Measurements from ENCODE around the gene GPR142. TPM values are rescaled to one million over a fixed set of nuclear protein-coding genes. Genes with fewer than 3 reads are reported as not detected.

The GPR142 gene
- total RNA-seq (2013; cell fraction: nucleolus; rRNA removed): not detected in 2 replicates
- total RNA-seq (2014; rRNA removed) (not detected in 2 replicates), total RNA-seq (2014; rRNA removed; fragmentation: Illumina TruSeq; extraction: Trizol) (not detected in 2 replicates), total RNA-seq (2021) (not detected in 2 replicates), polyA plus RNA-seq (2011; rRNA removed) (not detected in 2 replicates), polyA plus RNA-seq (2014; fragmentation: Illumina TruSeq; extraction: Trizol) (not detected in 2 replicates), polyA plus RNA-seq (2014; fragmentation: Nextera tagmentation; extraction: Ambion mirVana) (not detected), polyA plus RNA-seq (2014; rRNA removed) (not detected in 2 replicates), polyA plus RNA-seq (2016; fragmentation: Nextera tagmentation; extraction: Ambion mirVana) (not detected), polyA minus RNA-seq (2011; rRNA and poly(A)+ RNA removed) (not detected in 2 replicates), Bru-seq, nascent RNA (percentile 14 among the genes with signal in this experiment), BruChase-seq, experiment 1, labeled RNA remaining after a 6-hour chase (not detected), BruChase-seq, experiment 2, labeled RNA remaining after a 2-hour chase (not detected)
- not detected for polyA plus RNA-seq (2011; ENCODE audit: low read depth)
- polyA plus RNA-seq (2011; cell fraction: cytosol; rRNA removed): 0.08 TPM in 1 of 2 replicates, not detected in the other
- polyA plus RNA-seq (2011; cell fraction: nucleus; rRNA removed): not detected in 2 replicates
- not detected in 2 replicates for polyA plus RNA-seq (2012)
- polyA minus RNA-seq (2011; cell fraction: cytosol; rRNA and poly(A)+ RNA removed): not detected in 2 replicates
- polyA minus RNA-seq (2011; cell fraction: nucleus; rRNA and poly(A)+ RNA removed): not detected in 2 replicates
- long read RNA-seq, experiment 1: 0 reads
- long read RNA-seq, experiment 2: 0 reads

GRCh38 chr17:74367206-74367605 lies at the start of gene GPR142:
GPR142 (plus strand) TSS chr17:74367506; CDS start chr17:74369541, 2,035 bp downstream.
- no peak for ATAC-seq
- no peak within 1 kb of the TSS for H3K4me3 ChIP-seq
- RAD21 ChIA-PET (ENCODE audit: unreplicated experiment): interaction anchor here (0.9 to 6.1 kb wide), 12 partner anchors 11 to 236 kb away, joined by 3 to 83 read pairs (median 3); partner anchors contain the start of gene CD300LB
- BruUV-seq (replicated peaks): no TSS peak
- H3K4me2 ChIP-seq (ENCODE audit: control insufficient read depth, insufficient read depth): no peak within 1 kb of the TSS
- no peaks in the 10 kb centered on the region for H3K9me3 ChIP-seq (replicated peaks; ENCODE audit: control insufficient read depth, insufficient read depth, low read length)
- H3K27ac ChIP-seq (ENCODE audit: control insufficient read depth, insufficient read depth): no peak within 1 kb of the TSS
- SMC1A ChIA-PET (ENCODE audit: uncharacterized antibody, unreplicated experiment): interaction anchor here (0.7 to 5.8 kb wide), 10 partner anchors 12 to 168 kb away, joined by 3 to 47 read pairs (median 4); partner anchors contain the start of gene CD300LB
- no peak for DNase-seq (ENCODE audit: low read depth, low spot score)
- H4K20me1 ChIP-seq (ENCODE audit: control insufficient read depth, insufficient read depth): no peaks in the 10 kb centered on the region
- TF ChIP-seq ZBTB11 (CRISPR knock-in tag; IDR thresholded peaks at IDR 0.05) (no peak), TCF3 (IDR thresholded peaks at IDR 0.05; ENCODE audit: borderline replicate concordance, insufficient read depth, low read depth, low read length) (no peak), NR2F1 (conservative IDR thresholded peaks at IDR 0.05) (no peak), RELB (IDR thresholded peaks at IDR 0.05; ENCODE audit: low read depth) (no peak), TARDBP (IDR thresholded peaks at IDR 0.05; ENCODE audit: borderline replicate concordance) (no peak), ZNF207 (IDR thresholded peaks at IDR 0.05; ENCODE audit: borderline replicate concordance) (no peak), PAX8 (IDR thresholded peaks at IDR 0.05) (no peak), POLR2A (IDR thresholded peaks at IDR 0.05; ENCODE audit: low read depth, low read length) (no peak), NFXL1 (IDR thresholded peaks at IDR 0.05; ENCODE audit: borderline replicate concordance) (no peak)
- FAIRE-seq: no peak
- H3K9ac ChIP-seq (ENCODE audit: control insufficient read depth, insufficient read depth, low read length): no peak within 1 kb of the TSS
- POLR2A ChIA-PET: no interaction called here
- no peak within 1 kb of the TSS for H2AFZ ChIP-seq (ENCODE audit: control insufficient read depth, low read depth, low read length)
- intact Hi-C loops (cut with micrococcal nuclease; ENCODE audit: unreplicated experiment) (no loop called here), in situ Hi-C loops (cut with MboI) (no loop called here)
- H3K79me2 ChIP-seq (ENCODE audit: control insufficient read depth, insufficient read depth, low read length): no peaks in the 10 kb centered on the region
- 19% methylated on average over 5 of the region's 5 CpGs for WGBS (ENCODE audit: insufficient coverage, insufficient replicate concordance, low lambda C conversion rate, missing lambda C conversion rate)
- CTCF ChIA-PET: interaction anchor here (0.5 to 6.9 kb wide), 36 partner anchors 9 to 324 kb away, joined by 3 to 114 read pairs (median 4); partner anchors contain the start of genes CD300A and CD300LB
- H3K27me3 ChIP-seq (replicated peaks in 1 of 2; ENCODE audit: control insufficient read depth in 2 of 2, insufficient read depth in 2 of 2, low read length in 1 of 2): no peaks in the 10 kb centered on the region; a peak in 3 of 4 replicates
- H3K4me1 ChIP-seq (ENCODE audit: control insufficient read depth, insufficient read depth, low read length): peaks cover 7% of the 10 kb centered on the region
- no peaks in the 10 kb centered on the region for H3K36me3 ChIP-seq (ENCODE audit: control insufficient read depth in 2 of 2, insufficient read depth in 2 of 2, low read length in 1 of 2)

Data from GM12878 (cell line).